ENCODE data around the gene ATE1. TPM values are rescaled to one million over a fixed set of nuclear protein-coding genes. Genes with fewer than 3 reads are reported as not detected.
"Not testable (repeated sequence)": the region's sequence is repeated elsewhere in the genome, so short reads cannot be mapped to it uniquely, and the experiment has no call there.

ATE1 gene
- total RNA-seq, 1 donor from 2014 or later, result 20.3 TPM

DNA sequence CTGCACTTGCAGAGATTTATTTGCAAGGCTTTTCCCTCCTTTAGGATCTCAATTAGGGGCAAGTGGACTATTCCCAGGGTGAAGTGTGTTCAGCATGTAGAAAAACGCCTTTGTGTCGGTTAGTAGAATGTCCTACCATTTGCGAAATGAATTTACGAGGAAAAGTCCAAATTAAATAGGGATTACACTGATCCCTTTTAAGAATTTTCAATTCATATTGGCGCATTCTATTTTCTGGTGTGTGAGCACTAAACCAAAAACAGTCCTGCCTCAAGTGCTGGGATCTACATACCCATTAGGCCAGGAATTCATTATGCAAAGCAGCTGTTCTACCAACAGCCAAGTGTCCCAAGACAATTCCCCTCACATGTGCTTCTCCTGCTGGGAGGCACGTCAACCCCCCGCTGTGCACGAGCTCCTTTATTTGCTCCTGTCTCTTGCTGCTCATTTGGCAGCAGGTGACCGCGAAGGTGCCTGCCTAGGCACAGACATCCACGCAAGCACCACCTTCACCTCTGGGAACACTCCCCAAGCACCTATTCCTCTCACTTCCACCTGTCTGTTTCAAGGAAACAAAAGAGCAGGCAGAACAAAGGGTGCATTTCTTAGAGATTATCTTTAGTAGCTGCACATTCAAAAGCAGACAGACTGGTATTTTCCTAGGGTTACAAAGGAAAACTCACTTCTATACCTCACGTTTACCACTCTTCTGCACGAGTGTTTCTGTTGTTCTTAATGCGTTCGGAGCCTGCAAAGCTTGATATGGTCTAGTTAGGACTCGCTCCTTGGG is 195.0 kb downstream of the ATE1 start:
- peak; percentile 88 for ATAC-seq

DNA sequence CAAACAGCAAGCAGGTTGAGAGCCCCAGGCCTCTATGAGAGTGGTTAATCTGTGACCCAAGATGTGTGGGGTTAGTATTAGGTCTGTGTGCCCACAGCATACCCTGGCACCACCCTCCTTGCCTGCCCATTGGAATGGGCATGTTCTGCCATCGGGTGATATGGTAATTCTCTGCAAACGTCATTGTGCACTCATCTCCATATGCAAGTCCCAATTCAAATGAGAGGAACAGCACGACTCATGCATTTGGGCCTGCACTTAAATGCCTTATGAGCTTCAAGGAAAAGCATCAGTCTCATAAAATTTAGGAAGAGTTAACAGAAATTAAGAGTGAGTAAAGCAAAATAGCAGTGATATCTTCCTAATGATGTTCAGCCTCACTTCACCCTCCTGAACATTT is 195.7 kb downstream of the ATE1 start:
- ATAC-seq, result no peak

DNA sequence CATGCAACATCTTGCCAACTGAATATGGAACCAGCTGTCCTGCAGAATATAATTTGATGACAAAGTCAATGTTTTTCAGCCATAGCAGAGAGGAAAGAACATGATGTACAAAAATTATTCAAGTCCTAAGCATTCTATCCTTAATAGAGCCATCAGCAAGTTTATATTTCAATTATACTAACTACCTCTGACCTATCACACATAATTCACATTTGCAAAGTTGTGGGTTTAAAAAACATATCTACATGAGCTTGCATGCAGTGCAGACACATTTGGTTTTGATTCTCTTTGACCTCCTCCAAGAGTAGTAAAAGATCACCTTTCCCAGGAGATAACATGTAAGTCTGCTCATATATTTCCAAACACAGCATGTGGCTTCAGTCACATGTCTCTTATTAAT is 203.5 kb downstream of the ATE1 start:
- no peak for ATAC-seq

DNA sequence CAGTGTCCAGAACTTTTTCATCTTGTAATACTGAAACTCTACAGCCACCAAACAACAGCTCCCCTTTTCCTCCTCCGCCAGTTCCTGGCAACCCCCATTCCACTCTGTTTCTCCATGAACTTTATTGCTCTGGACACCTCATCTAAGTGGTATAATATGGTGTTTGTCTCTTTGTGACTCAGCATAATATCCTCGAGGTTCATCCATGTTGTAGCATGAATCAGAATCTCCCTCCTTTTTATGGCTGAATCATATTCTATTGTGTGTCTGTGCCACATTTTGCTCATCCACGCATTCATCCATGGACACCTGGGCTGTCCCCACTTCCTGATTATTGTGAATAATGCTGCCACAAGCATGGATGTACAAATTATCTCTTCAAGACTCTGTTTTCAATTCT is 205.2 kb downstream of the ATE1 start:
- peak; percentile 68 for ATAC-seq

DNA sequence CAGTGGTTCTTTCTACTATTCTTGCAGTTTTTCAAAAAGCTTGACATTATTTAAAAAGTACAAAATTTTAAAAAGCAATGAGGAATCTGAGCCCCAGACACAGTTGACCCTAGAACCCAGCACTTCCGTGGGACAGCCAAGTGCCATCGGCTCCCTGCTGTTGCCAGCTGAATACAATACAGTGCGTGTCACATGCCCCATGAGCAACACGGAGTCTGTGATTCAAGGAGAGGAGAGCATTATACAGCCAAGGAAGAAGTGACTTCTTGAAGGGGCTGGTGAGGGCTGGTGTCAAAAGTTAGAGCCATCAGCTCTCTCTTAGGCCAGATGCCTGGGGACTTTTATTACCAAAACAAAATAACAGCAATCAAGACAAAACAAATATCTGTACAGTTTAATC is 206.6 kb downstream of the ATE1 start:
- no peak for ATAC-seq

DNA sequence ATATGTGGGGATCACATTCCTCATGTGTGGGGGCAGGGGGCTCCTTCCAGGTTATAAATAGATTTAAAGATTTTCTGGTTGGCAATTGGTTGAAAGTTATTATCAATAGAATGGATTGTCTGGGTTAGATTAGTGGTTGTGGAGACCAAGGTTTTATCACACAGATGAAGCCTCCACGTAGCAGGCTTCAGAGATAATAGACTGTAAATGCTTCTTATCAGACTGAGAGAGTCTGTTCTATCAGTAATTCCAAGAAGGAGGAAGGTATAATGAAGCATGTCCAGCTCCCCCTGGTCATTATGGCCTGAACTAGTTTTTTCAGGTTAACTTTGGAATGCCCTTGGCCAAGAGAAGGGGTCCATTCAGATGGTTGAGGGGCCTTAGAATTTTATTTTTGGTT is 211.9 kb downstream of the ATE1 start:
- no peak for ATAC-seq

DNA sequence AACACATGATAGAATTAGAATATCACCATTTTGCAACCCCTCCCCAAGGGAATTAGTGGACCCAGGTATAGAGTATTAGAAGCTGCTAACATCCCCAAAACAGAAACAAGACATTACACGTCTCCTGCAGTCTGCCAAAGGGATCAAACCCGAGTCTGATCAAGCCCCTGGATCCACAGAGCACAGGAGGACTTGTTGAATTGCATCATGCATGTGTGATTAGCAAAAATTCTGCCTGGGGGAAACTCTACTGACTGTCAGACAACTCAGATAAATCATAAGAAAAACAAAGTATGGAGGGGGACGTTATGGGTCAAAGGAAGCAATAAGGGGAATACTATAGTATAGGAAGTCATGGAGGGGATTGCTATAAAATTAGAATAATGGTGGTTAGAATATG is 212.8 kb downstream of the ATE1 start:
- no peak for ATAC-seq

DNA sequence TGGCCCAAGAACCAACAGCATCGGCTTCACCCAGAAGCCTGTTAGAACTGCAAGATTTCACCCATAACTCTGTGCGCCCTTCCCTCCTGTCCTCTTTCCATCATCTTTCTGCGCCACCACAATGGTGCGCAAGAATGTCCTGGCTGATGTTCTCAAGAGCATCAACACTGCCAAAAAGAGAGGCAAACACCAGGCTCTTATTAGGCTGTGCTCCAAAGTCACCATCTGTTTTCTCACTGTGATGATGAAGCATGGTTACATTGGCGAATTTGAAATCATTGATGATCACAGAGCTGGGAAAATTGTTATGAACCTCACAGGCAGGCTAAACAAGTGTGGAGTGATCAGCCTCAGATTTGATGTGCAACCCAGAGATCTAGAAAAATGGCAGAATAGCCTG is 214.3 kb downstream of the ATE1 start:
- ATAC-seq, result no peak

DNA sequence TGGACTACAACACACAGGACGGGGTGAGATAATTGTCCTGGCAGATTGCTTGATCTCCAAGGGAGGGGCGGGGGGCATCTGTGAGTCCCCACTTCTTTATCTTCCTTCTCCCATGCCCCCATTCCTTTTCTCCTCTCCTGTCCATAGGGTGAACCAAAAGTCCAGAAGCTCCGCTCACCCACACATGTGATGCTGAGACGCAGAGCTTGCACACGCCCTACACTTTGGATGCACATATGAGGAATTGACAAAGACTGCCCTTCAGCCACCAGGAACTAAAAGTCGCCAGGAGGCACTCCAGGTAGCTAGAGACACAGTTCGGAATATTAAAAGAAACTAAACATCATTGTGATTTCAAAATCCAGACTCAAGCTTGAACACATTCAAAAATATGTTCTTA is 216.9 kb downstream of the ATE1 start:
- ATAC-seq, result no peak

DNA sequence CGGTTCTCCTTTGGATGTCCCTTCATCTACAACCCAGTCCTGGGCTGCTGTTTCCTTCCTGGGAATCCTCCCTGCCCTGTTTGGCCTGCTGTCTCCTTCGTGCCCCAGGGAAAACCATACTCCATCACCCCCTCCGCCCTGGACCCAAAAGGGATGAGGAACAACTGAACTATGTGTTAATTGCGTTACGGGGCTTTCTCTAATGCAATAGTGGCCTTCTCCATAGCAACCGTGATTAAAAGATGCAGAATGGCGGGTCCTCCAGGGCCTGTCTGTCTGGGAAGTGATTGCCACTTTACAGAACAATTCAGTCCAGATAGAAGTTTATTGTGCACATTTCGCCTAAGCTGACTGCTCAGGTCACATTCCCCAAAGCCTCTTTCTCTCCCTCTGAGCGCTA is 217.6 kb downstream of the ATE1 start:
- no peak for ATAC-seq

DNA sequence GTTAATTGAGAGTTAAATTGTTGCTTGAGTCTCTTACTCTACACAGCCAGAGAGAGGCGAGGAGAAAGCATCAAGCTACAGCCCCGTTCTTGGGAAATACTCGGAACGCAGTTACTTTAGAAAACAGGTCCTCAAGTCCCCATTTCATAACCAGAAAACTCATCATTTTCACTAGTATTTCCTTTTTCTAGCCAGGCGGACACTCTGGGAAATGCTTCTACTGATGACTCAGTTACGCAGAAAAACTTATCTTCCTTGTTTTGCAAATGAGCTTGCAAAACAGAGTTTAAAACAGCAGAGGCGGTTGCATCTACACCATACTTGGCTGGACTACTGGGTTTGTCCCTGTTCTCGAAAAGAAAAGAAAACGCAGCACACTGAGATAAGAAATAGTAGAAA is 218.2 kb downstream of the ATE1 start:
- no peak for ATAC-seq

DNA sequence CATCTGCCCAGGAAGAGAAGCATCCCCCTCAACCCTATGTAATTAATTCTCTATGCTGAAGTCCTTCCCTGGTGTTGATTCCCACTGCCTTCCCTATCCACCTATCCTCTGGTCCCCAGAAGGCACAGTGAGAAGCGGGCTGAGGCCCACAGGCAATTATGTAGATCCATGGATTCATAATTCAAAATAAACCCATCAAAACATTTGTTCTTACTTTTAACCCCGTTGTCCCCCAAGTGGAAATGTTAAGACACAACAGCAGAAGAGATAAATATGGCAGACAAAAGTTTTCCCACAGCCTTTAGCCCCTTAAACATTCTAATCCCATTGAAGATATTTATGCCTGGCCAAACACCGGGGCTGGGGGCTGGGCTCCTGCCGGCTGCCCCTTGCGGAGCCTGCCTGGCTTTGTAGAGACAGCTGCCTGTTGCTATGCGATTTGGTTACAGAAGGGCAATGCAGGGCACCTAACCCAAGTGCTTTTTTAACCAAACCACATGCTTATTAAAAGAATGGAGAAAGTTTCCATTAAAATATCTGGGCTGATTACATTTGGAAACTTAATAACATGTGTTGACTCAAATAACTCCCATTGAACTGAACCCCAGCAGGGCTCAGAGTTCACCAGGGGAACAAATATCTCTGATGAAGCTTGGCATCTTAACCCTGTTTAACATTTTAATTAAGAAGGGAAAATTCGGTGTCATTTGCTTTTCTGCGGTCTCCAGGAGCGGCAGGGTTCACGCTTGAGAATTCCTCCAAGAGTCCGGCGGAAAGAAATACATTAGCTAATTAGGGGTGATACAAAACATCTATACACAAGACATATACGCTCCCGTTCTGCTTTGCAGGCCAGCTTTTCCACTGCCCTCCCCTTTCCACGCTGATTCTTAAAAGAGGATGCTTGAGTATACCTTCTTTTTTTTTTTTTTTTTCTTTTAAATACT is 218.8 kb downstream of the ATE1 start:
- ATAC-seq, result no peak

DNA sequence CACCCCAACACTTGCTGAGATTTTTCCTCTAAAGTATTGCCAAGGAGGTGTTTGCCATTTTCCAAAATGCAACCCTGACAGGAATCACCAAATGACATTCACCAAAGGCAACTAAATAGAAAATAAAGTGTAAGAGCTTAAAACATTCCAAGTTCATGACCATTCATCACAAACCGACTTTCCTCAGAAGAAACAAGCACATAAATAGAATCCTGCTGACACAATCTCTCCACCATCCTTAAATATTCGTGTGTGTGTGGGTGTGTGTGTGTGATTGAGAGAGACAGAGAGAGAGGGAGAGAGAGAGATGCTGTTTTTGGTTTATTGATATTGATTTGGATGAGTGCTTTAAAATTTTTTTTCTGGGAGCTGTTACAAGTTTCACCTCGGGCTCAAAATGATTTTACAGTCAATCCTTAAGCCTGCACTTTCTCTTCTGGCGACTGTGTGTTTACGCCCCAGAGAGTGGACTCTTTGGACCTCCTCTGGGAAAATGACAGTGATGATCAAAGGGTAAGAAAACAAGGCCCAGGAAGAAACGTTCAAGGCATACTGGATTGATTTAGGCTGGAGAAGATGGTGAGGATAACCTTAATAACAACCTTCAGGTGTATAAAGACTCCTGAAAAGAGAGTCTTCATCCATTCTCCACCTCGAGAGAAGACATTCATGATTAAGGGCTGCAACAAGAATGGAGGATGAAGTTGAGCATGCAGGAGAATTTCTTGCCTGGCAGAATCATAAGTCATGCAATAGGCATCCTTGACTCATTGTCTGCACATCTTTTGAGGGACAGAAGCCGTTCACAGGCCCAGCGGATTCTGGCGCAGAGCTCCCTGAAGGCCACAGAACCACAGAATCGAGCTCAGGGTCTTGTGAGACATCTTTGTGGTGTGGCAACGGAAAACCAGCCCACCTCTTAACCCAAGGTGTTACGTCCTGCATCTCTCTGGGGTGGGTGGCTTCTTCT is 225.2 kb downstream of the ATE1 start:
- no peak for ATAC-seq

DNA sequence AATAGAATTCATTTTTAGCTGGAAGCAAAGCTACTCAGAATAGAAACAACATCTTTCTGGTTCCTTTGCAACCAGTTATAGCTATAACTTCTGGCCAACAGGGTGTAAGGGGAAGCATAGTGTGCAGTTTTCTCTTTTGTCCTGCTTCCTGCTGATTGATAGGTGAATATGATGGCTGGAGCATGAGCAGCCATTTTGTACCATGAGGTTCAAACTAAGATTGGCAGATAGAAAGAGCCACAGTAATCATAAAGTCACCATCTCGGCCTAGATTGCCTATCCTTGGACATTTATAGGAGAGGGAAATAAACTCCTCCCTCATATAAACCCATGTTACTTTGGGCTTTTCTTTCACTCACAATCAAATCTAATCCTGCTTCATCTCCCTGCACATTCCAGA is 227.4 kb downstream of the ATE1 start:
- ATAC-seq, result no peak

DNA sequence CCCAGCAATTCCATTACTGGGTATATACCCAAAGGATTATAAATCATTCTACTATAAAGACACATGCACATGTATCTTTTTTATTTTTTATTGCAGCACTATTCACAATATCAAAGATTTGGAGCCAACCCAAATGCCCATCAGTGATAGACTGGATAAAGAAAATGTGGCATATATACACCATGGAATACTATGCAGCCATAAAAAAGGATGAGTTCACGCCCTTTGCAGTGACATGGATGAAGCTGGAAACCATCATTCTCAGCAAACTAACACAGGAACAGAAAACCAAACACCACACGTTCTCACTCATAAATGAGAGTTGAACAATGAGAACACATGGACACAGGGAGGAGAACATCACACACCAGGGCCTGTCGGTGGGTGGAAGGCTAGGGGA is 228.1 kb downstream of the ATE1 start:
- not testable (repeated sequence) for ATAC-seq

DNA sequence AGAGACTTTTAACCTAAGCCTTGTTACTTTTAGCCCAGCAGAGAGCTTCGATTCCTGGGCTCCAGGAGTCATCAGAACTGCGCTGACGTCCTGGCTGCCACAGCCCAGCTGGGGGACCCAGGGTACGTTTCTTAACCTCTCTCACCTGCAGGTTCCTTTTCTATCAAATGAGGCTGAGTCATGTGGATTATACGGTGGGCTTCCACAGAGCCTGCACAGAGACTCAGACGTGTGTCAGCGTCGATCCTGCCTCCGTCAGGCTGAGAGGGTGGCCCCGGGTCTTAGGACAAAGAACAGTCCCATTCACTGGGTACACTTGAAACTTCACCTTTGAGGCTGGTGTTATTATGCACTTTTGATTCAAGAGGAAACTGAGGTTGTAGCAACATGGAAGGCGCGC is 228.9 kb downstream of the ATE1 start:
- no peak for ATAC-seq

DNA sequence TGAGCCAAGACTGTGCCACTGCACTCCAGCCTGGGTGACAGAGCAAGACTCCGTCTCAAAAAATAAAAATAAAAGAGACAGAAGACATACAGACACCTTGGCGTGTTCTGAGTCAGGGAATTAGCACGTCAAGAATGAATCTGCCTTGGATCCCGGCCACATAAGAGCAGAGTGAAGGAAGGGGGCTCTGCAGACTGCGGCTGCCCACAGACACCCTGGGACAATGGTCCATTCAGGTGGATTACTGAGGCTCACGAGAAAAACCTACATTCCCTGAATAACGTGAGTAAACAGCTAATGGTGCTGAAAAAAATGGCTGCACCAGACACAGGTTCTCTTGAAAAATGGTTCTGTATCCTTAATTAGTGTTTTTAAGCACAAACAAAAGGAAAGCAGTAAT is 229.5 kb downstream of the ATE1 start:
- ATAC-seq, result no peak

DNA sequence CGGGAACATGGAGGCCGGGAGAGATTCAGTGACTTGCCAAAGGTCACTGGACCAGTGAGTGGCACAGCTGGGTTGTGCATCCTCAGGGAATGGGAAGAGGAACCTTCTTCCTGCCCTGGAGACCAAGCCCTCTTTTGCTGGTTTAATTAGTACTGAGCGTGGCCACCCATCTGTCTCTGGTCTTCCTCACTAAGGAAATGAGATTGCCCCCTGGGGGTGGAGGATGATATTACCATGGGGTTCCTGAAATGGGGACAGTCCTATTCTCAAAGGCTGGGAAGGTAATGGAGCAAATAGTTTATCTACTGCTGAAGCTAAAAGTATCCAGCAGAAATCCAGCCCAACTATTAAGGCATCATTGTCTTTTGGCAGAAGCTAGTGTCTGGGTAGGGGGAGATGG is 231.0 kb downstream of the ATE1 start:
- no peak for ATAC-seq

DNA sequence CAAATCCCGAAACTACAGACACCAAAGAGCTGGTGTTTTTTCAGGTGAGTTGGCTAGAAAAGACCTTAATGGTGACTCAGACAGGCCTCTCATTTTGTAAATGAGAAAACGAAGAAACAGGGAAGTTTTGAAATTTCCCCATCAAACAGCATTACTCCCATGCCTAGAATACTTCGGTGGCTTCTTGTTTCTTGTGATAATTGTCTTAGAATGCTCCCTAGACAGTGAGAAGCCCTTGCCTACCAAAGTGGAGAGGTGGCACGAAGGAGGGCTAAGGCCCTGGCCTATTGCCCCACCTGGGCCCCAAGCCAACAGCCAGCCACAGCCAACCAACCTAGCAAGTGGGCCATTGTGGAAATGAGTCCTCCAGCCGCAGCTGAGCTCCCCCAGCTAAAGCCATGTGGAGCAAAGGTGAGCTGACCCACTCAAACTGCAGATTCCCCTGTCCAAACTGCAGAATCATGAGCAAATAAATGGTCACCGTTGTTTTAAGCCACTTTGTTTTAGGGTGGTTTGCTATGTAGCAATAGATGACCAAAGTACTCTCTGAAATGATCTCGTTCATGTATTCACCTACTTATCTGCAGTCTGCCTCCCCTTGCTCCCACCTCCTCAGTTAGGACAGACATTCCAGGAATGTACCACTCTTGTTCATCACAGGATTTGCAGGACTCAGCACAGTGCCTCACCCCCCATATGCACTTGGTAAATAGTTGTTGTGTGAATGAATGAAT is 231.9 kb downstream of the ATE1 start:
- ATAC-seq, result no peak

DNA sequence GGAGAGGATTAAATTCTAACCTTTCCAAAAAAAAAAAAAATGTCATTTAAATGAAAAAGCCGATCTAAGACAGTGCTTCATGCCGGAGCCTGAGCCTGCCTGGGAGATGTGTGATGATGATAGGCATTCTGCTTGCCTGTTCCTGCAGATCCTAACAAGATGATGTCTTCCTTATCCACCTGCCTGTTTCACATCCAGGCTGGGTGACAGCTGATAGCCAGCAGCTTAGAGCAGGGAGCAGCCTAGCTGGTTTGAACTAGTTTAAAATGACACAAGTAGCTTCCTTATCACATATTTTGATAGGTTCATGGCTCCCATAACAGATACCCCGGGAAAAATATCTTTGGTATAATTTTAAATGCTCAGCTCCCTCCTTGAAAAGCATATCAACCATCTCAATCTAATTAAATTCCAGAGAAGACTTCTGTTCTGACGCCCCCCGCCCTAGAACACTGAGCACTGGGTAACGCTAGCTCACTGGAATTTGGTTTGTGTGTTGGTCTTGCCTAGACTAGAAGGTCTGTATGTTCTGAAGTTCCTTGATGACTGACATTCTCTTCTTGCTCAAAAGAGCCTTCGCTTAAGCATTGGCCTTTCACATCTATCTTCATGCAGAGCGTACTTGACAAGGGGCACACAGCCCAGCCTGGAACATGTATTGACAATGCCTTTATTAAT is 232.7 kb downstream of the ATE1 start:
- ATAC-seq, result peak; percentile 72

DNA sequence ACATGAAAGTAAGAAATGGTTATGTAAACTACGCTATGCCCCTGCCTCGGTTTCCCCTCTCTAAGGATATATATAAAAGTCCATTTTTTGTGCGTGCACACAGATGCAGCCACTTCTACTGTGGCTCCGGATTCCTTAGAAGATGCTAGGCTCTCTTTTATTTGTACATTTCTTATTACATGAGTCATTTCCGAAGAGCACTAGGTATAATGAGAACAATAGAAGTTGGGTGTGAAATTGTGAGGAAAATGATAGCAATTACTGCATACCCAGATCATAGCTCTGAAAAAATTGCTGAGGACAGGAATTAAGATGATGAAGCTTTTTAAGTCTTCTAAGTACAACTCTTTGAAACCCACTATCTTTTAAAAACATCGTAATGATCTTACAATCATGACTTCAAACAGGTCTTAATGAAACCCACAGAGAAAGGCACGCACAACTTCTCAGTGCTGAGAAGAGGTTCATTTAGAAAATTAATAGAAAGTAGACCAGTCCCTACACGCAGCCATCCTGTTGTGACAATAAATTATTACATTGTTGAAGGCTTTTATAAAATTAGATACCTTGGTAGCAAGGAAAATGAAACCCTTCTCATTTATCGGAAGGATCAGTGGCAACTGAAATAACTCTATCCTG is 233.4 kb downstream of the ATE1 start:
- ATAC-seq, result peak; percentile 59
